Myocyte (in vitro differentiated cells): Measurements from ENCODE around the gene GPC5. TPM values are rescaled to one million over a fixed set of nuclear protein-coding genes. Genes with fewer than 3 reads are reported as not detected.

Experiments used
- DNase-seq: peaks from one replicate; pipeline ENCODE4 v3.0.0-alpha.2; 2012; ENCODE audit warnings: low read depth
- total RNA-seq: library from RNA; depleted of rRNA; stranded (reverse); fragments of >200 nt; gene quantifications from 2 replicates; pipeline ENCODE4 v1.2.3, GENCODE V29; 2014

Gene GPC5
- total RNA-seq, 1 donor from 2014 or later, result 0.21 TPM

- DNase-seq, result no peak
Observed at GRCh38 chr13:91454666-91455065, 56.2 kb downstream of the GPC5 start.

DNA sequence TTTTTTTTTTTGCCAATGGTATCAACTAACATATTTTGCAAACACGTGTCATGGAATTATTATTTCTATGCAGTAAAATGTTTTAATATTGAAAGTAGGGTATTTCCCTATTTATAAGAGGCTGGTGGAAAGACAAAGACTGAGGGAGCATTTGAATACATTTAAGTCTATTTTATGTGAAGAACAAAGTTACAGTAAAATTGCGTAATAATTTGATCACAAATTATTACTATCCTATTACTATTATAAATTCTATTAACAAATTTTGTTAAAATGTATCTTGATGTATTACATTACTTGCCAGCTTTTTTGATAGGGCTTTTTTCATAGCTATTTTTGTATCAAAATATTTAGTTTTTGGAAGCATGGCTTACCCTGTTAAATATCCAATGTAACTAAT, 58.4 kb downstream of the GPC5 start:
- no peak for DNase-seq

- DNase-seq, result no peak
Observed at GRCh38 chr13:91459485-91459884, 61.1 kb downstream of the GPC5 start.

- no peak for DNase-seq
Observed at GRCh38 chr13:91464336-91464735, 65.9 kb downstream of the GPC5 start.

DNA sequence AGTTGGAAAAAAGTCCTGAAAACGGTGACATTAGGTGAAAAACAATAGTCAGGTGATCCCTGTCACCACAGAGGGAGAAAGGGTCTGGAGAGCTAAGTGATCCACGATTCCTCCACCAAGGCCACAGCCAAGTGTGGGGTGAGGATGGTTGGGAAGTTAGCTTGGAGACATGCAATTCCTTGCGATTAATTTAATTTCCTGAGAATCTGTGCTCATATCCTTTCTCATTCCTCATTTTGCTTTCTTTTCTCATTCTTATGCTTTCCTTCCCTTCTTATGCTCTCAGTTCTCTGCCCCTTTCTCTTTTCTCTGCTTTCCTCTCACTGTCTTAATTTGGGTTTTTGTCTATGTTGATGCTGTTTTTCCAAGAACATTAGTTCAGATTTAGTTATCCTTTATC, 68.8 kb downstream of the GPC5 start:
- no peak for DNase-seq

DNA sequence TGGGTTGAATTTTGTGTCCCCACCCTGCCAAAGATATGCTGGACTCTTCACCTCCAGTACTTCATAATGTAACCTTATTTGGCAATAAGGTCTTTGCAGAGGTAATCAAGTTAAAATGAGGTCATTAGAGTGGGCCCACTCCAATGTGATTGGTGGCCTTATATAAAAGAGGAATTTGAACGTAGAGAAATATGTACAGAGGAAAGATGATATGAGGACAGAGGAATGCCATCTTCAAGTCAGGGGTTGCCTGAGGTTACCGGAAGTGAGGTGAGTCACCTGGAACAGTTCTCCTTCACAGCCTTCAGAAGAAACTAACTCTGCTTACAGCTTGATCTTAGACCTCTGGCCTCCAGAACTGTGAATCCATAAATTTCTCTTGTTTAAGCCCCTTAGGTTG, 69.9 kb downstream of the GPC5 start:
- DNase-seq, result no peak

DNA sequence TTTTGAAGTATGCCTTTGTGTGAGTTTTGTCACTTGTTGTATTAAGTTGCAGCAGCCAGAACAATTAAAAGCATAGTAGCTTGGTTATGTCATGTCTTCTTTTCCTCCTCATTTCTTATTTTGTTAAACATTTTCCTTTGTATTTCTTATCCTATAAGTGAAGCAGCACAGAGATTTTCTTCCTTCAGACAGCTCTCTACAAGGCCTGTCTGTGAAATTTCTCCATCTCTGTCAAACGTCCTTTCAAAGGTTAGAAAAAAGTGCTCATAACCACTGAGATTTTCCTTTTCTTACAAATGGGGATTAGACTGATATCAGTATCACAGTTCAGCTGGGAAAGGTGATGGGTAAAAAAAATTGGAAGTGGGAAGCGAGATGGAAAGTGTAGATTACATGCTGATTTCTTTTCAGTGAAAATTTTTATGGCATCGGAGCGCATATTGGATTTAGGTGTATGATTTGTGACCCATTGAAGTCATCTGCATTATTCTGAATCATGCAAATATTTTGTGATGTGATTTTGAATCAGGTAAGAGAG, 71.7 kb downstream of the GPC5 start:
- no peak for DNase-seq

GRCh38 chr13:91470681-91471080, 72.3 kb downstream of the GPC5 start:
- no peak for DNase-seq

DNA sequence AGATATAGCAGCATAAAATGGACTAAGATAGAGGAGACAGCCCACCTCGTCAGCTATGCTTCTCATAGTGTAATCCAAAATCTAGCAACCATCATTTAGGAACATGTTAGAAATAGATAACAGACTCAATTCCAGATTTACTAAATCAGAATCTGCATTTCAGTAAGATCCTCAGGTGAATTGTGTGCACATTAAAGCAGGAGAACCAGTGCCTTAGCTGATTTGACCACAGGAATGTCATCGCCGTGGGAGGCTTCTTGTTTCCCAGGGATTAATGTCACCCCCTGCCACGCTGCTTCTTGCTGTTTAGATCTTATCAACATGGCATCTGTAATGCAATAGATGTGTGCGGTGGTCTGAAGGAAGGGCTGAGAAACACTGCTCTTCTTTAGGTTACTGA, 84.0 kb downstream of the GPC5 start:
- DNase-seq, result no peak

DNA sequence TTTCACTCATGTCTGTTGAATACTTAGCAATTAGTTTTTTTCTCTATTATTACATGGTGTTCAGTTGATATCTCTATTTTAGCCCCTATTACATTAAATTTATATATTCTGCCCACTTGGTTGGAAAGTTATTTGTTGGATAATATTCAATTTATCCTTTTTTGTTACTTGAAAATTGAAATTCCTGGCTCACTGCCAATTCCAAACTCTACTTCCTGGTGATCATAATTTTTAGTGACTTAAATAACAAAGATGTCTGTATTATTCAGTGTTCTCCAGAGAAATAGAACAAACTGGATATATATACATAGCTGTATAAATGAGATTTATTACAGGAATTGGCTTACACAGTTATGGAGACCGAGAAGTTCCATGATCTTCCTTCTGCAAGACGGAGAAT, 93.6 kb downstream of the GPC5 start:
- DNase-seq, result no peak

GRCh38 chr13:91493442-91493841, 95.0 kb downstream of the GPC5 start:
- no peak for DNase-seq

DNA sequence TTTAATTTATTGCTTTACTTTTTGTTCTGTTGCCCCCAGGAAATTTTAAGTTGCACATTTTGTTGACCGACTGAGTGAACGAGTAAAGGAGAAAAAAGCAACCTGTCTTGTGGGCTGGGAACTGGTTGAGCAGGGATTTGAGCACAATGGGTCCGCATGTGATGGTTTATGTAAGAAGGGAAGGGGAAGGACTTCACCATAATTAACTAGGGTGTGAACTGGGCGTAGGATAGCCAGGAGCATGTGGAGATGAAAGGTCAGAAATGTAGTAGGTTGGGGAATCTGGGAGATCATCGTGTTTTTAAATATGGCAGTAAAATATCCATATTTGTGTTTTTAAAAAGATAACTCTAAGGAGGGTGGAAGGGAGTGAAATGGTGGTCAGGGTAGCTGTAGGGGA, 99.9 kb downstream of the GPC5 start:
- no peak for DNase-seq

DNA sequence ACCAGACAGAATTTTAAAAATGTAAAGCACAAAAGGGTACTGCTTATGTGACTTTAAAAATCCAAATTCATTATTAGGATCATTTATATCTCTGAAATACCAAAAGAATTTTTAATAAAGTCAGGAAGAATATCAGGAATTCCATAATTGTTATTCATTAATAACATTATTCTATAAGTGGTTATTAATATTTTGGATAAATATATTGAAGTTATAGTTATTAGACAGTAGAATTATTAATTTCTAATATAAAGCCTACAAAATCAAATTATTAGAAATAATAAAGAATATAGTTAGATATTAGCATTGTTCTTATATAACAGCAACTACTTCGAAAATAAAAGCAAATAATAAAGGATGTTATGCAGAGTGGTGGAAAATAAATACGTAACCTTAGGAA, 105.8 kb downstream of the GPC5 start:
- DNase-seq, result no peak

DNA sequence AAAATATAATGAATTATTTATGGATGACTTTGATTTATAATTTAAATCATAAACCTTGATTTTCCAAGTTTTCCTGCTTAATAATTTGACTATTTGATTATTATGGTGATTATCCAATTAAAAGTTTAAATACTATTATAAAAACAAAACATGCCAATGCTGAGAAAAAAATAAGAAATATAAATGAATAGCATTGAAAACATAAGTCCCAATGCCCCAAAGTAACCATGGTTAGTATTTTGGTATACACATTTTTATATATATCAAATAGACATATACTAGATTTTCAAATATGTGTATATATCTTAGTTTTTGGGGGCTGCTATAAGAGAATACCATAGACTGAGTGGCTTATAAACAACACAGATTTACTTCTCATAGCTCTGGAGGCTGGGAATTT, 108.3 kb downstream of the GPC5 start:
- DNase-seq, result no peak

- no peak for DNase-seq
Observed at GRCh38 chr13:91510058-91510457, 111.6 kb downstream of the GPC5 start.

DNA sequence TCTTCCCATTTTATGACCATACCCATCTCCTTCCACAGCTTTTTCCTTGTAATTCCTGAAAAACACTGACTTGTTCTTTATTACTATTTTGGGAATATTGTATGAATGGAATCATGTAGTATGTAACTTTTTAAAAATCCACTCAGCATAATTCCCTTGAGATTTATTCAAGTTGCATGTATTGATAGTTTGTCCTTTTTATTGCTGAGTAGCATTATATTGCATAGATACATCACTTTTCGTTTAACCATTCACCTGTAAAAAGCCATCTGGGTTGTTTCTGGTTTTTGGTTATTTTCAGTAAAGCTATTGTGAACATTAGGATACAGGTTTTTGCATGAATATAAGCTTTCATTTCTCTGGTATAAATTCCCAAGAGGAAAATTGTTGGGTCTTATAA, 115.4 kb downstream of the GPC5 start:
- no peak for DNase-seq

DNA sequence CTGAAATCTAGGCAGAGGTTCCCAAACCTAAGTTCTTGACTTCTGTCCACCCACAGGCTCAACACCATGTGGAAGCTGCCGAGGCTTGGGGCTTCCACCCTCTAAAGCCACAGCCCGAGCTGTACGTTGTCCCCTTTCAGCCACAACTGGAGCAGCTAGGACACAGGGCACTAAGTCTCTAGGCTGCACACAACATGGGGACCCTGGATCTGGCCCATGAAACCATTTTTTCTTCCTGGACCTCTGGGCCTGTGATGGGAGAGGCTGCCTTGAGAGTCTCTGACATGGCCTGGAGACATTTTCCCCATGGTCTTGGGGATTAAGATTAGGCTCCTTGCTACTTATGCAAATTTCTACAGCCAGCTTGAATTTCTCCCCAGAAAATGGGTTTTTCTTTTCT, 118.4 kb downstream of the GPC5 start:
- DNase-seq, result no peak

GRCh38 chr13:91520952-91521351, 122.5 kb downstream of the GPC5 start:
- DNase-seq, result no peak

GRCh38 chr13:91523116-91523515, 124.7 kb downstream of the GPC5 start:
- DNase-seq, result no peak

DNA sequence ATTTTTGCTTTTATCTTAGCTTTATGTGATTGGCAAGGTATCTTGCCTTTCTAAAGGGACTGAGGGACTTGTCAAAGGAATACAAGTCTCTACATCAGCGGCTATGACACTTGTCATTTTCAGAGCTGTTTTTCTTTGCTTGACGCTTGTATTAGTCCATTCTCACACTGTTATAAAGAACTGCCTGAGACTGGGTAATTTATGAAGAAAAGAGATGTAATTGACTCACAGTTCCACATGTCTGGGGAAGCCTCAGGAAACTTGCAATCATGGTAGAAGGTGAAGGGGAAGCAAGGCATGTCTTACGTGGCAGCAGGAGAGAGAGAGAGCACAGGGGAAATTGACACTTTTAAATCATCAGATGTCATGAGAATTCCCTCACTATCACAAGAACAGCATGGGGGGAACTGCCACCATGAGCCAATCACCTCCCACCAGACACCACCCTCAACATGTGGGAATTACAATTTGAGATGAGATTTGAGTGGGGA, 128.2 kb downstream of the GPC5 start:
- no peak for DNase-seq

- no peak for DNase-seq
Observed at GRCh38 chr13:91529739-91530482, 131.5 kb downstream of the GPC5 start.

DNA sequence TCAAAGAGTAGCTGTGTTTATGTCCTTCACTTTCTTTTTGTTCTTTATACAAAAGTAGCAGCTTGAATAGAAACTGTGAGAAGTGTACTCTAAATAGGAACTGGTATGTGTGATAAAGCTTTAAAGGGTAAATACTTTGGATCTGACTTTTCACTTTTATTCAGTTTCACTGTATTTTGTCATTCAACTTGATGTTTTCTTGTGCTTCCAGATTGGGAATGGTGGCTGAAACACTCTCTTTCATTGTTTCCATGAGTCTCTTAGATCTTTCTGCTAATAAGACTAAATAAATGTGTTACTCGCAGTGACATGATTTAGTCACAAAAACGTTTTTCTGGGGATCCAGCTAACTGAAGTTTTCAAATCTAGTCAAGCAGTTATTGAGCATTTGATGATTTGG, 133.2 kb downstream of the GPC5 start:
- DNase-seq, result no peak

GRCh38 chr13:91533354-91533753, 134.9 kb downstream of the GPC5 start:
- no peak for DNase-seq
